IgD-negative memory B cell (primary cell): Measurements from ENCODE around the gene SH3RF1. TPM values are rescaled to one million over a fixed set of nuclear protein-coding genes. Genes with fewer than 3 reads are reported as not detected.
"Not testable (repeated sequence)": the region's sequence is repeated elsewhere in the genome, so short reads cannot be mapped to it uniquely, and the experiment has no call there.

Experiments
- H3K27ac Mint-ChIP-seq, 3 donors: one replicate each; pipeline ENCODE4 v1.8.0; 2020 to 2022; ENCODE audit warnings: mild to moderate bottlenecking in 3 of 3, mixed read lengths in 3 of 3, moderate library complexity in 1 of 3
- H3K27me3 Mint-ChIP-seq: one replicate; pipeline ENCODE4 v1.8.0; 2021; ENCODE audit warnings: mixed read lengths
- H3K36me3 Mint-ChIP-seq: one replicate; pipeline ENCODE4 v1.8.0; 2020; ENCODE audit warnings: mild to moderate bottlenecking, mixed read lengths
- H3K4me1 Mint-ChIP-seq, 3 donors: one replicate each; pipeline ENCODE4 v1.8.0; 2020 to 2022; ENCODE audit warnings: mixed read lengths in 3 of 3, mild to moderate bottlenecking in 1 of 3
- H3K4me3 Mint-ChIP-seq, 4 donors: one replicate each; pipeline ENCODE4 v1.8.0; 2020 to 2022; ENCODE audit warnings: mild to moderate bottlenecking in 4 of 4, mixed read lengths in 4 of 4, moderate library complexity in 3 of 4
- H3K9me3 Mint-ChIP-seq, 3 donors: one replicate each; pipeline ENCODE4 v1.8.0; 2020 to 2021; ENCODE audit warnings: mixed read lengths in 3 of 3, mild to moderate bottlenecking in 1 of 3
- polyA plus RNA-seq: library from polyadenylated mRNA; unstranded; fragments of 300-500 nt; fragmentation: Illumina TruSeq; gene quantifications from one replicate; pipeline ENCODE4 v1.2.3, GENCODE V29; 2021

Gene SH3RF1
- polyA plus RNA-seq, 1 donor from 2014 or later: 2.2 TPM

- Mint-ChIP-seq H3K27ac (peak overlapping the region in 1 of 3 donors; percentile 71), H3K4me3 (peak overlapping the region in 2 of 4 donors; percentile 63 to 94), H3K4me1 (peaks cover 26 to 39% (median 31%) of the 10 kb centered on the region in 3 donors), H3K27me3 (no peaks in the 10 kb centered on the region), H3K36me3 (peaks cover 6% of the 10 kb centered on the region), H3K9me3 (peaks cover 7 to 21% (median 10%) of the 10 kb centered on the region in 3 donors)
These were observed 61.3 kb downstream of the SH3RF1 start for GRCh38 chr4:169209388-169209883.

- H3K27ac Mint-ChIP-seq: peak overlapping the region in 2 of 3 donors; percentile 32 to 51
- H3K27me3 Mint-ChIP-seq: no peaks in the 10 kb centered on the region
- H3K9me3 Mint-ChIP-seq: peaks cover 7 to 13% (median 7%) of the 10 kb centered on the region in 3 donors
- no peak overlapping the region for H3K4me3 Mint-ChIP-seq
- H3K4me1 Mint-ChIP-seq: peaks cover 26 to 30% (median 30%) of the 10 kb centered on the region in 3 donors
- H3K36me3 Mint-ChIP-seq: peaks cover 6% of the 10 kb centered on the region
These were observed 62.2 kb downstream of the SH3RF1 start for GRCh38 chr4:169208516-169208915.

DNA sequence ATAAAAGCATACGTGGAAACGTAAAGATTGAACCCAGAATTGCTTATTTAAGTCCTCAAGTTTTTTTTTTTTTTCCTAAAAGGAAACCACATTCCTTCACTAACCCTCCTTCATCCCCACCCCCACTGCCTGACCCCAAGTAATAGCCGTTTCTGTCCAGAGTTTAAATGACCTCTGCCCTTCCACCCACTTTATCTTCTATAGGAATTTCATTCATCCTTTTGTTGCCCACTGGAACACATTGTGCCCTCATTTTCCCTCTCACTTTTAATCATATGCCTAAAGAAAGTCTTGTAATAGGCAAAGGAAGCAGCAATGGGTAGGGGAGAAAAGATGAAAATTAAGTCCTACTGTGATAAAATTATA, 62.7 kb downstream of the SH3RF1 start:
- Mint-ChIP-seq H3K27me3 (no peaks in the 10 kb centered on the region), H3K4me1 (peaks cover 22 to 28% (median 25%) of the 10 kb centered on the region in 3 donors), H3K4me3 (no peak overlapping the region), H3K9me3 (peaks cover 4 to 8% (median 5%) of the 10 kb centered on the region in 3 donors), H3K27ac (no peak overlapping the region), H3K36me3 (peaks cover 6% of the 10 kb centered on the region)

GRCh38 chr4:169207436-169208089, 63.2 kb downstream of the SH3RF1 start:
- Mint-ChIP-seq H3K27ac (peak overlapping the region in 1 of 3 donors; percentile 16), H3K27me3 (no peaks in the 10 kb centered on the region), H3K4me1 (peaks cover 20 to 25% (median 21%) of the 10 kb centered on the region in 3 donors), H3K4me3 (no peak overlapping the region), H3K36me3 (peaks cover 6% of the 10 kb centered on the region), H3K9me3 (peaks cover 2 to 5% (median 3%) of the 10 kb centered on the region in 3 donors)

GRCh38 chr4:169205744-169206080, 65.0 kb downstream of the SH3RF1 start:
- Mint-ChIP-seq H3K27me3 (no peaks in the 10 kb centered on the region), H3K9me3 (peaks cover 0 to 5% (median 2%) of the 10 kb centered on the region in 3 donors), H3K27ac (no peak overlapping the region), H3K4me1 (peaks cover 8 to 26% (median 14%) of the 10 kb centered on the region in 3 donors), H3K36me3 (peaks cover 4% of the 10 kb centered on the region), H3K4me3 (no peak overlapping the region)

GRCh38 chr4:169205075-169205743, 65.5 kb downstream of the SH3RF1 start:
- Mint-ChIP-seq H3K9me3 (peaks cover 0 to 2% (median 0%) of the 10 kb centered on the region in 3 donors), H3K27ac (no peak overlapping the region), H3K4me3 (no peak overlapping the region), H3K36me3 (peaks cover 1% of the 10 kb centered on the region), H3K27me3 (no peaks in the 10 kb centered on the region), H3K4me1 (peaks cover 4 to 24% (median 11%) of the 10 kb centered on the region in 3 donors)

DNA sequence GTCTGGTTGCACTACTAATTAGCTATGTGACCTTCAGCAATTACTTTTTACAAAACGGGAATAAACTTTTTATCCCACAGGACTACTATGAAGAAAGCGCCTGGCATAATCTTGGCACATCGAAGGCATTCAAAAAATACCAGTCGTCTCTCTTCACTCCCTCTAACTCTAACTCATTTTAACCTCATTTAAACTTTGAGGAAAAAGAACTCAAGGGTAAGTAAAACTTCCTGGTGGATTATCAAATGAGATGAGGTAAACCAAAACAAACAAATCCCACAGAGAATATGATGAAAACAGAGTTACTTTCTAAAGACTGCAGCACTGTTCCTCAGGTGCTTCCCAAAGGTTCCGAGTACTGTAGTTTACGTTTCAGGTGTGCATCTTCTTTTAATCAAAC, 66.9 kb downstream of the SH3RF1 start:
- H3K27ac Mint-ChIP-seq: peak overlapping the region in 1 of 3 donors; percentile 64
- H3K36me3 Mint-ChIP-seq: peaks cover 1% of the 10 kb centered on the region
- peaks cover 0 to 17% (median 7%) of the 10 kb centered on the region in 3 donors for H3K4me1 Mint-ChIP-seq
- no peak overlapping the region for H3K4me3 Mint-ChIP-seq
- no peaks in the 10 kb centered on the region for H3K27me3 Mint-ChIP-seq
- H3K9me3 Mint-ChIP-seq: no peaks in the 10 kb centered on the region

GRCh38 chr4:169203278-169203677, 67.5 kb downstream of the SH3RF1 start:
- H3K27ac Mint-ChIP-seq, H3K27me3 Mint-ChIP-seq, H3K4me3 Mint-ChIP-seq: not testable (repeated sequence)

GRCh38 chr4:169202878-169203277, 67.9 kb downstream of the SH3RF1 start:
- Mint-ChIP-seq H3K4me1 (peaks cover 0 to 13% (median 8%) of the 10 kb centered on the region in 3 donors), H3K9me3 (no peaks in the 10 kb centered on the region), H3K27me3 (no peaks in the 10 kb centered on the region), H3K4me3 (no peak overlapping the region), H3K27ac (peak overlapping the region in 1 of 3 donors; percentile 82), H3K36me3 (no peaks in the 10 kb centered on the region)

More at GRCh38 chr4:169203278-169203677, 67.5 kb downstream of the SH3RF1 start:
- H3K9me3 Mint-ChIP-seq, H3K36me3 Mint-ChIP-seq: not testable (repeated sequence)
- peaks cover 0 to 15% (median 8%) of the 10 kb centered on the region in 3 donors for H3K4me1 Mint-ChIP-seq

DNA sequence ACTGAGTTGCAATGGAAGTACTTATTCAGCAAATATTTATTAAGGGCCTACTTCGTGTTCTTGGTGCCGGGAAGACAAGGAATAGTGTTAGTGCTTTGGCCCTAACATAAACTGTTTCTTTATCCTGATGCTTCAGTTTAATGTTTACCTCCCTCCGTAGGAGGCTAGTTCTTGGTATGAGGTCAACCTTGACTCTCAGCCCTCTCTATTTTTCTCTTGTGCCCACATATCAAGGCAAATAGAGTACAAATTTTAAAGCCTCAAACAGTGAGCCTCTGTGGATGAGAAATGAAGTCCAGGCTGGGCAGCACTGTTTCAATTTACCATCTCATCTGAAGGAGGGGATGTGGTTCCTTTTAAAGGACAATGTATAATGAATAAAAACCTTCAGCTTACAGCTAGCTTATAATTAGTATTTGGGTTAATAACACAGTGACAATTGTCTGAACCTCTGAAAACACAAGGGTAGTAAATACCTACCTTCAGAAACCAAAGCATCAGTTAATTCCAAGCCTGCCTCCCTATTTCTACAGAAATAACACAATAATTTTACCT, 68.5 kb downstream of the SH3RF1 start:
- Mint-ChIP-seq H3K9me3 (no peaks in the 10 kb centered on the region), H3K36me3 (no peaks in the 10 kb centered on the region), H3K4me1 (peaks cover 0 to 13% (median 8%) of the 10 kb centered on the region in 3 donors)

GRCh38 chr4:169201222-169202144, 69.3 kb downstream of the SH3RF1 start:
- peaks cover 0 to 13% (median 10%) of the 10 kb centered on the region in 3 donors for H3K4me1 Mint-ChIP-seq
- H3K36me3 Mint-ChIP-seq: no peaks in the 10 kb centered on the region
- H3K9me3 Mint-ChIP-seq: no peaks in the 10 kb centered on the region
- no peak overlapping the region for H3K4me3 Mint-ChIP-seq
- H3K27me3 Mint-ChIP-seq: no peaks in the 10 kb centered on the region
- H3K27ac Mint-ChIP-seq: peak overlapping the region in 1 of 3 donors; percentile 82

More for the DNA sequence above, 68.5 kb downstream of the SH3RF1 start:
- H3K4me3 Mint-ChIP-seq: no peak overlapping the region
- H3K27ac Mint-ChIP-seq: peak overlapping the region in 1 of 3 donors; percentile 82
- H3K27me3 Mint-ChIP-seq: no peaks in the 10 kb centered on the region

GRCh38 chr4:169200361-169201030, 70.3 kb downstream of the SH3RF1 start:
- Mint-ChIP-seq H3K4me1 (peaks cover 0 to 13% (median 10%) of the 10 kb centered on the region in 3 donors), H3K27ac (no peak overlapping the region), H3K36me3 (no peaks in the 10 kb centered on the region), H3K9me3 (peaks cover 0 to 1% (median 0%) of the 10 kb centered on the region in 3 donors), H3K4me3 (no peak overlapping the region), H3K27me3 (no peaks in the 10 kb centered on the region)

DNA sequence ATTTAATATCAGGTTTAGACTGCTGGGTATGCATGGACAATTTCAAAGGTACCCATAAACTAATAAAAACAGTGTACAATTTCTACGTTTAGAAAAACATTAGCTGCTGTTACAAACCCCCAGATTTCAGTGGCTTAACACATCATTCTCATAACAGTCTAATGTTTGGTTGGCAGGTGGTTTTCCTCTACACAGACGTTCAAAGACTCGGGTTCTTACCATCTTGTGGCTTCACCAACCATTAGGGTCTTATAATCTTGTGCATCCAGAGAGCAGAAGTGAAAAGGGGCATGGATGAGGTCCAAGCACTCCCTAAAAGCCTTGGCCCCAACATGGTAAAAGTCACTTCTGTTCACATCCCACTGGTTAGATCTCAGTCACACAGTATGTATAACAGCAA, 71.6 kb downstream of the SH3RF1 start:
- Mint-ChIP-seq H3K36me3 (no peaks in the 10 kb centered on the region), H3K4me3 (no peak overlapping the region), H3K27me3 (no peaks in the 10 kb centered on the region), H3K4me1 (peaks cover 0 to 13% (median 9%) of the 10 kb centered on the region in 3 donors), H3K9me3 (peaks cover 0 to 8% (median 3%) of the 10 kb centered on the region in 3 donors), H3K27ac (no peak overlapping the region)

DNA sequence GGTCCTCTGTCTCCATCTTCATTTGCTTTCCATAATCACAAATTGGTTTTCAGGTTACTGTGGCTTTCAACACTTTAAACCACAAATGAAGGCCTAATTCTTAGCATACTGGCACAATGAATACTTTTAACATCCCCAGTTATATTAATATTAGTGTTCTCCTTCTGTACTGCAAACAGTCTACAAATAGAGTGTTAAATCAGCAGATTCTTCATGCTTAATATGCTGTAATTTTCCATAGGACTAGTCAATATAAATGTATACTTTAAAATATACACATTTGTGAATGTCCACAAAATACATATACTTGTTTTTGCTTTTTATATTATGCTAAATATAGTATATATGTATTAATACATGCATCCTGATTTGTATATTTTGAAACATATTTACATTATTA, 72.6 kb downstream of the SH3RF1 start:
- Mint-ChIP-seq H3K27me3 (no peaks in the 10 kb centered on the region), H3K27ac (no peak overlapping the region), H3K4me3 (no peak overlapping the region), H3K9me3 (peaks cover 0 to 8% (median 3%) of the 10 kb centered on the region in 3 donors), H3K36me3 (no peaks in the 10 kb centered on the region), H3K4me1 (peaks cover 0 to 13% (median 9%) of the 10 kb centered on the region in 3 donors)
